ENCODE results near the gene SDK2. TPM values are rescaled to one million over a fixed set of nuclear protein-coding genes. Genes with fewer than 3 reads are reported as not detected.

The SDK2 gene
- total and polyA plus RNA-seq, 2 of the 4 experiments (the other 2 are of a cell fraction), result under 0.01 to 0.03 TPM

GRCh38 chr17:73628642-73629552 is 15.3 kb downstream of the SDK2 start (continued):
- TF ChIP-seq CEBPB (IDR thresholded peaks at IDR 0.05; ENCODE audit: low read depth, low read length), result no peak

- Histone ChIP-seq H3K14ac (replicated peaks; ENCODE audit: low read depth, low read length) (no peak overlapping the region), H2AK5ac (ENCODE audit: low read depth, low read length) (no peak overlapping the region), H3K4me2 (ENCODE audit: low read depth, low read length) (no peak overlapping the region), H3K4ac (ENCODE audit: low read depth, low read length) (no peak overlapping the region), H3K79me1 (ENCODE audit: low read depth in 1 of 2, low read length in 2 of 2) (no peaks in the 10 kb centered on the region), H4K8ac (ENCODE audit: low read depth in 2 of 2, low read length in 2 of 2) (no peak overlapping the region), H3K36me3 (ENCODE audit: control insufficient read depth, insufficient read depth, low read length) (no peaks in the 10 kb centered on the region), H4K5ac (ENCODE audit: low read depth, low read length) (no peak overlapping the region), H3K4me1 (ENCODE audit: control insufficient read depth, insufficient read depth, low read length) (no peaks in the 10 kb centered on the region), H3K9me1 (ENCODE audit: insufficient read depth, low read length) (no peaks in the 10 kb centered on the region), H3K9me3 (ENCODE audit: control insufficient read depth, insufficient read depth, low read length) (peaks cover 9% of the 10 kb centered on the region), H2AFZ (replicated peaks; ENCODE audit: low read length, poor library complexity) (no peak overlapping the region), H2BK120ac (ENCODE audit: low read depth, low read length) (no peak overlapping the region), H3K4me3 (ENCODE audit: insufficient read depth, low read depth, low read length) (no peak overlapping the region), H3K23ac (ENCODE audit: low read depth, low read length) (no peak overlapping the region), H3K18ac (ENCODE audit: low read depth, low read length) (no peak overlapping the region), H3K27ac (ENCODE audit: insufficient read depth, low read length) (no peak overlapping the region), H2AK9ac (replicated peaks; ENCODE audit: low read depth, low read length, poor library complexity) (no peak overlapping the region), H4K91ac (ENCODE audit: insufficient read depth, low read depth, low read length) (no peak overlapping the region), H2BK20ac (ENCODE audit: low read depth, low read length) (no peak overlapping the region), H4K20me1 (ENCODE audit: insufficient read depth, low read length) (no peaks in the 10 kb centered on the region), H2BK15ac (ENCODE audit: low read depth, low read length) (no peak overlapping the region), H2BK5ac (ENCODE audit: low read depth, low read length, poor library complexity, severe bottlenecking) (no peak overlapping the region), H3K56ac (ENCODE audit: extremely low read depth, insufficient read depth, low read length) (no peak overlapping the region), H3K9ac (ENCODE audit: low read depth, low read length) (no peak overlapping the region), H3K27me3 (ENCODE audit: control insufficient read depth, insufficient read depth, low read length) (no peaks in the 10 kb centered on the region)
- no TSS peak for BruUV-seq (replicated peaks)
- CTCF ChIA-PET, result no interaction called here
- WGBS, 2 experiments (ENCODE audit: extremely low coverage in 2 of 2, insufficient read length in 1 of 2), result 40% methylated on average over 1 of the region's 12 CpGs; no CpG with 5 or more reads in 1 of the 2 experiments
- in situ Hi-C loops (cut with MboI; ENCODE audit: low sequenced_read_pairs), result no loop called here
- ATAC-seq (ENCODE audit: low read depth) (no peak), DNase-seq (no peak)
- dilution Hi-C loops (cut with HindIII; ENCODE audit: low sequenced_read_pairs, unreplicated experiment), result no loop called here
- TF ChIP-seq RFX5 (IDR thresholded peaks at IDR 0.05; ENCODE audit: low read depth, low read length), result no peak
- TF ChIP-seq SMC3 (IDR thresholded peaks at IDR 0.05; ENCODE audit: low read depth, low read length), result no peak
- TF ChIP-seq MAZ (IDR thresholded peaks at IDR 0.05; ENCODE audit: borderline replicate concordance, low read depth, low read length), result no peak
- no peak for TF ChIP-seq NFE2L2 (IDR thresholded peaks at IDR 0.05; ENCODE audit: low read depth, low read length)
- TF ChIP-seq USF2 (IDR thresholded peaks at IDR 0.05; ENCODE audit: low read depth, low read length), result no peak
- no peak for TF ChIP-seq RCOR1 (IDR thresholded peaks at IDR 0.05; ENCODE audit: insufficient replicate concordance, low read length)
- TF ChIP-seq CHD1 (IDR thresholded peaks at IDR 0.05; ENCODE audit: low read depth, low read length), result no peak
- TF ChIP-seq FOS (IDR thresholded peaks at IDR 0.05; ENCODE audit: low read depth, low read length), result no peak
- no peak for TF ChIP-seq ELK1 (IDR thresholded peaks at IDR 0.05; ENCODE audit: borderline replicate concordance, low read depth, low read length)
- TF ChIP-seq POLR2A (IDR thresholded peaks at IDR 0.05; ENCODE audit: low read depth, low read length), result no peak
- TF ChIP-seq RAD21 (IDR thresholded peaks at IDR 0.05; ENCODE audit: low read length), result no peak
- intact Hi-C loops (cut with micrococcal nuclease), result no loop called here
- POLR2A ChIA-PET (ENCODE audit: unreplicated experiment), result no interaction called here
Measured at GRCh38 chr17:73625991-73626673, 18.1 kb downstream of the SDK2 start.
